NCI-H748 (cell line): ENCODE results near the gene RNF166.
A peak's percentile ranks its signal among the peaks of the same experiment; 100 is the strongest.

Experiments
- DNase-seq: peaks from one replicate; lab custom pipeline; 2025; ENCODE audit not compliant: unreplicated experiment; lab: John Stamatoyannopoulos, UW

Gene RNF166

GRCh38 chr16:88739139-88739976 lies 33.1 kb upstream of the RNF166 start:
- DNase-seq, result no peak

GRCh38 chr16:88738151-88739084 lies 32.2 kb upstream of the RNF166 start:
- no peak for DNase-seq

GRCh38 chr16:88737298-88738150 lies 31.3 kb upstream of the RNF166 start:
- peak; percentile 73 for DNase-seq

- DNase-seq, result no peak
Observed at GRCh38 chr16:88736496-88736895, 30.3 kb upstream of the RNF166 start.

GRCh38 chr16:88736088-88736487 lies 29.9 kb upstream of the RNF166 start:
- DNase-seq, result no peak

GRCh38 chr16:88735616-88736015 lies 29.4 kb upstream of the RNF166 start:
- DNase-seq, result no peak

GRCh38 chr16:88735121-88735520 lies 28.9 kb upstream of the RNF166 start:
- no peak for DNase-seq

- peak; percentile 29 for DNase-seq
Observed at GRCh38 chr16:88734361-88734728, 28.1 kb upstream of the RNF166 start.

GRCh38 chr16:88733630-88734360 lies 27.6 kb upstream of the RNF166 start:
- no peak for DNase-seq

- no peak for DNase-seq
Observed at GRCh38 chr16:88732961-88733294, 26.7 kb upstream of the RNF166 start.

GRCh38 chr16:88732172-88732960 lies 26.2 kb upstream of the RNF166 start:
- DNase-seq, result peak; percentile 7

GRCh38 chr16:88731699-88732098 lies 25.5 kb upstream of the RNF166 start:
- peak; percentile 4 for DNase-seq

GRCh38 chr16:88730632-88731607 lies 24.7 kb upstream of the RNF166 start:
- no peak for DNase-seq

GRCh38 chr16:88727871-88728270 lies 21.7 kb upstream of the RNF166 start:
- no peak for DNase-seq

GRCh38 chr16:88726981-88727380 lies 20.8 kb upstream of the RNF166 start:
- DNase-seq, result peak; percentile 8

- DNase-seq, result no peak
Observed at GRCh38 chr16:88726408-88726749, 20.2 kb upstream of the RNF166 start.

GRCh38 chr16:88725609-88726407 lies 19.6 kb upstream of the RNF166 start:
- no peak for DNase-seq
